ENCODE measurements around the gene PIK3R3.

Gene PIK3R3

DNA sequence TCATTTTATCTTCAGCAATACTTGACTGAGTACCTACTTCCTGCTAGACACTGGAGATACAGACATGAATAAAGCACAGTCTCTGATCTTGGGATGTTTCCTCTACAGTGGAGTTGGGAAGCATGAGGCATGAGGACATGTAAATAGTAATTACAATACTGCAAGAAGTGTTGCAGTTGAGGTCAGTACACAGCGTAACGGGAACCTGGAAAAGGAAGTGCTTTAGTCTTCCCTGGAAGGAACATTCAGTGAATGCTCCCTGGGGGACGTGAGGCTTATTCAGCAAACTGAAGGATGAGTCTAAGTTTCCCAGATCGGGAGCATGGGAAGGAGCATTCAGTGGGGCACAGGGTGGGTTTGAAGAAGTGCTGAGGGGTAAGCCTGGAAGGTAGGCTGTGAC is 112.4 kb downstream of the PIK3R3 start:
- no peak for DNase-seq

DNA sequence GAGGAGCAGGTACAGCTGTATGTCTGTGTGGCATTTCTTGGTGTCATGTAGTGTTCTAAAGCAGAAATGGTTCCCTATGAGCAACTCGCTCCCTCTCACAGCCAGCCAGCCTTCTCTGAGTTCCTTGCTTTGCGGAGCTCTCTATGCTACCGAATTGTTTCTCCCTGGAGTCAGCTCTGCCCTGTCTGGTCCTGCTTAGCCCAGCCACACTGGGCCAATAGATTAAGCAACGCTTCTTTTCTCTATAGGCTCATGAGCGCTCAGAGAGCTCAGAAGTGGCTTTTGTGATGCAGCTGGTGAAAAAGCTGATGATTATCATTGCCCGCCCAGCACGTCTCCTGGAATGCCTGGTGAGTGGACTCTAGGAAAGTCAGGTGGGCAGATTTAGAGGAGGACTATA is 113.1 kb downstream of the PIK3R3 start:
- no peak for DNase-seq

DNA sequence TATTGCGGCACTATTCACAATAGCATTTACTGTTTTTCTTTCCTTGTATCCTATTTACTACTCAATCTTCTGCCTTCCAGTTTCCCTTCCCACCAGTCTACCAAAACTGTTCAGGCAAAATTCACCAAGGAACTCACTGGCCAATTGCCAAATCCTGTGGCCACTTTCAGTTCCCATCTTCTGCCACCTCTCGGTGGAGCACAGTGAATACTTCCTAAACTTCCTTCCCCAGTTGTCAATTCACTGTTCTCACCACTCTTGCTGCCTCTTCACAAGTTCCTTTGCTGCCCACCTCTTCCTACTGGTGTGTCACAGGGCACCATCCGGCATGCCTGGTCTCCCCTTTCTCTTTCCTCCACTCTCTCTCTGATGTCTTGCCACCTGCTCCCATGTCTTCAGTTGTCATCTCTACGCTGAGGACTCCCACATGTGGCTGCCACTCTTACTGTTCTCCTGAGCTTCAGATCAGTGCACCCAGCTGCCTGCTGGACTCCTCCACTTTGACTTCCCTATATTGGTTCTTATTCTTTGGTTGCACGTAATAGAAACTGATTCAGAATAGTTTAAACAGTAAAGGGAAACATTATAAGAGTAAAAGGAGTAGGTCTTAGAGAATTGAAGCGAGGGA is 114.4 kb downstream of the PIK3R3 start:
- DNase-seq: no peak

- DNase-seq: no peak
Observed at GRCh38 chr1:46013581-46013980, 118.8 kb downstream of the PIK3R3 start.

DNA sequence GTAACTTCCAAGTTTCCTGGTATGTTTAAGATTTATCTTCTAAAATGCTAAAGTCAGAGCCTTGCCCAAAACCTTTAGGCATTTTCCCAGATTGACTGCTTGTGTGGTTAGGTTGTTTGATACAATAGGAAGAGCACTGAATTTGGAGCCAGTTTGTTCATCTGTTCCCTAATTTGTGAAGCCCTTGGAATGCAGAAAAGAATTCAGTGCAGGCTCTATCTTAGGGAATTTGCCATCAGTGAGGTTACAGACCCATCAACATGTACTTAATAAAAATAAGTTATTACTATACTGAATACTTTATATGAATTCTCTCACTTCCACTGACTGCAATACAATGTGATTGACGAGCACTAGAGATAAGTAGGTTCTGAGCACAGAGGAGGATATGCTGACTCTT is 120.2 kb downstream of the PIK3R3 start:
- no peak for DNase-seq

- no peak for DNase-seq
Observed at GRCh38 chr1:46011121-46011695, 121.2 kb downstream of the PIK3R3 start.

DNA sequence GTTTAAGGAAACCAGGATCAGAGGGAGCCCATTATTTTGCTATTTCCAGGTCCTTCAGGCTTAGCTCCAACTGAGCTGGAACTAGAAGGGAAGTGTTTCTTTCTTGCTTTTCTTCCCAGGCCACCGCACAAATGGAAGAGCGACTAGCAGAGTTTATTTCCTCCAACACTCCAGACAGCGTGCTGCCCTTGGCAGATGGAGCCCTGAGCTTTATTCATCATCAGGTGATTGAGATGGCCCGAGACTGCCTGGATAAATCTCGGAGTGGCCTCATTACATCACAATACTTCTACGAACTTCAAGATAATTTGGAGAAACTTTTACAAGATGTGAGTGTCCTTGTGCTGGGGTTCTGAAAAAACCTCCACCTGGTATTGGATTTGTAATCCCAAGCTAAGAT is 121.8 kb downstream of the PIK3R3 start:
- no peak for DNase-seq

GRCh38 chr1:46008585-46008984 is 123.8 kb downstream of the PIK3R3 start:
- DNase-seq: no peak

- DNase-seq: no peak
Observed at GRCh38 chr1:46005594-46005993, 126.8 kb downstream of the PIK3R3 start.

GRCh38 chr1:46004492-46004891 is 127.9 kb downstream of the PIK3R3 start:
- no peak for DNase-seq

DNA sequence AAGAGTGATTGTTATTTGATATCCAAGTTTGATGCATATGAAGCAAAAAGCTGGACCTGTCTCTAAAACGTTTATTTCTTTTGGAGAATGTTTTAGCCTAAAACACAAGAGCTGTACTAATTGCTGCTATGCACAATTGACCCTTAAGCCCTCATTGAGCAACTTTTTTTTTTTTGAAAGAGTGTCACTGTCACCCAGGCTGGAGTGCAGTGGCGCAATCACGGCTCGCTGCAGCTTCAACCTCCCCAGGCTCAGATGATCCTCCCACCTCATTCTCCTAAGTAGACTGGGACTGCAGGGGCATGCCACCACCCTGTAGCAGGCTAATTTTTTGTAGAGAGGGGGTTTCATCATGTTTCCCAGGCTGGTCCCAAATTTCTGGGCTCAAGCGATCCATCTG is 129.1 kb downstream of the PIK3R3 start:
- no peak for DNase-seq

DNA sequence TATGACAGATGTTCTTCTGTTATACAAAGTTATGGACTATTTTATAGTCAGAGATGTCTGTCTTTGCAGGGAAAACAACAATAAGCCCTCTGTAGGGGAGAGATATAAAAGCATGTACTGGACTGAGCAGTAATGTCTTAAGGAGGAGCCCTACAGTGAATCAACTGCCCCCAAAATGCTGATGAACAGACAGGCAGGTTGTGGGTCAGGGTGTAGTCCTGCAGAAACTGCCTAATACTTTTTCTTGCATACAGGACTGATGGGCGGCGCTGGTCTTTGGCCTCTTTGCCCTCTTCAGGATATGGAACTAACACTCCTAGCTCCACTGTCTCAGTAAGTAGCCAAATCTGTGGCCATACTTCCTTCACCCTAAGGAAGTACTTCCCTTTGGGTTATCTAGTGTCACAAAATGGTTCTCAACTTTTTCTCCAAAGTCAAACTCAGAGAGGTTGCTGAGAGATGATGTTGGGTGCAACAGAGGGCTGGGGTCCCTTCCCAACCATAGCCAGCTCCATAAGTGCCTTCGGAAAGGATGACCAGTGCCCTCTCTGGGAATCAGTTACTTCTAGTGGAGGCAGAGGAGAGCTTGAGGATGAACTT is 129.8 kb downstream of the PIK3R3 start:
- DNase-seq: no peak

DNA sequence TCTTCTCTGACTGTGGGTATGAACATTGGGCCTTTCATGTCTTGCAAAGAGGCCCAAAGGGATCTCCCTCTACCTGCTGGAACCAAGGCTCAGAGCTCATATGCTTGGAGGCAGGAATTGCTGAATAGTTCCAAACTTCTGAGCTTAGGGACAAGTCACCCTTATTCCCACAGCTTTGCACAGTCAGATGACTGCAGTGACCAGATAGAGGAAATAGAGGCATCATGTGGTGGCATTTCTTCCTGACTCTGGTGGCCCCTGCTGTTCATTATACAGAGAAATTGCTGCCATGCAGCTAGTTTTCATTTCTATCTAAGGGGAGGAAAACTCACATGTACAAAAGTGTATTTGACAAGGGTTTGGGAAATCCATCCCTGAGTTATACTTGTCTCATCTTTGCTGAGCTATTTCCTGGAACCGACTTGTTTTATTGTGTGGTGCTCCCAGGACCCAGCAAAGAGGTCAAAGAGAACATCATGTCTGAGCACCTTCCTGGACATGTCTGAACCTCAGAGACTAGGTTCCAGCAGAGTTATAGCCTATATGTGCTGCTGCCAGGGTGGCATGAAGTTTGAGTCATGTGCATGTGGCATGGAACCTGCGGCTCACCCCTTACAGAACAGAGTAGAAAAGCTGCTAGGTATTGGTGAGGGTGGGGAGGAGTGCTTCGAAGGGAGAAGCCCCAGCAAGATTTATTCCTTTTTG is 131.2 kb downstream of the PIK3R3 start:
- DNase-seq: no peak

DNA sequence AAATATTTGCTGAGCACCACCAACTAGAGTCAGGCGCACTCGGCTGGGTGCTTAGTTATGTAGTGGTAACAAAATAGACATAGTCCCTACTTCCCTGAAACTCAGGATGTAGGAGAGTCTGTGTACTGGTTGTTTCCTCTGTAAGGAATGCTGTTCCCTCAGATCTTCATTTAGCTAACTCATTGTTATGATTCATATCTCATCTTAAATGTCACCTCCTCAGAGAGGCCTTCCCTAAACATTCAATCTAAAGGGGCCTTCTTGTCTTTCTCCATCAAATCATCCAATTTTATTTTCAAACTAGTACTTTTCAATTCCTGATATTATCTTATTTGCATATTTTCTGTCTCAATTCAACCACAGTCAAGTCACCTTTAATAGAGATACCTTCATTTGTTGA is 132.9 kb downstream of the PIK3R3 start:
- DNase-seq: no peak

GRCh38 chr1:45998020-45998617 is 134.3 kb downstream of the PIK3R3 start:
- no peak for DNase-seq

DNA sequence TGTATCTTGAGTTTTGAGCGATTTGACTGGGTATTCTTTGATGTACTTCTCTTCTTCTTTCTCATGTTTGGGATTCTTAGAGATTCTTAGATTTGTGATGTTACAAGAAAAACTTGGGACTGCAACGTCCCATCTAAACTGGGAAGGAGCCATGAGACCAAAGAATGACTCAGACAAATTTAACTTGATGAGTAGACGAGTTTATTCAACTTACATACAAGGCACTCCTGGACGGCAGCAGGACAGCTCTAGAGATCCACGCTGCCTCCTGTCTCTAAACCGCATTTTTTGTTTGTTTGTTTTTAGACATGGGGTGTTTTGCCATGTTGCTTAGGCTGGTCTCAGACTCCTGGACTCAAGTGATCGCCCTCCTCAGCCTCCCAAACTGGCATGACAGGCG is 137.1 kb downstream of the PIK3R3 start:
- DNase-seq: no peak

DNA sequence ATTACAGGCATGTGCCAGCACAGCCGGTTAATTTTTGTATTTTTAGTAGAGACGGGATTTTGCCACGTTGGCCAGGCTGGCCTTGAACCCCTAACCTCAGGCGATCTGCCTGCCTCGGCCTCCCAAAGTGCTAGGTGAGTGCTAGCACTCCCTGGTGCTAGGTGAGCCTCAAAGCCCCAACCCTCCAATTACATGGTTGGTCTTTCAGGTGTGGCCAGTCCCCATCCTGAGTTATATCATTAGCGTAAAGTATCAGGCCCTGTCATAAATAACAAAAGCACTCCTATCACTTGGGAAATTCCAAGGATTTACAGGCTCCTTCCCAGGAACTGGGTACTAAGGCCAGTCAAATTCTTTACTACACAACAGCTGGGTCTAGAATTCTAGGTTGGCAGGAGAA is 138.0 kb downstream of the PIK3R3 start:
- no peak for DNase-seq
